Heart left ventricle (tissue), 16 donors: Measurements from ENCODE around the gene ZNF74. TPM values are rescaled to one million over a fixed set of nuclear protein-coding genes. Genes with fewer than 3 reads are reported as not detected.

Experiments used
- ATAC-seq, 4 donors: fragments of 200-7000 bp; cut with Tn5 transposase; one replicate each; pipeline ENCODE4 v1.9.1; 2020 to 2022; ENCODE audit warnings: moderate library complexity in 4 of 4, mild to moderate bottlenecking in 3 of 4, moderate number of reproducible peaks in 1 of 4
- DNase-seq, 5 donors: peaks; one replicate each; pipeline ENCODE4 v3.0.0-alpha.2; 2020
- H3K27ac ChIP-seq, 12 donors: fragments of 200-600 bp; sonication (generic) in 4 of 12; one replicate each; pipeline versions ENCODE4 v1.5.0 to v1.8.0; 2016 to 2022; ENCODE audit warnings: mild to moderate bottlenecking in 2 of 12
- H3K27me3 ChIP-seq, 9 donors: fragments of 200-600 bp; sonication (generic) in 2 of 9; one replicate each; pipeline versions ENCODE4 v1.5.1 to v1.8.0; 2016 to 2022; ENCODE audit warnings: mild to moderate bottlenecking in 3 of 9
- H3K36me3 ChIP-seq, 9 donors: fragments of 200-600 bp; sonication (generic) in 2 of 9; one replicate each; pipeline versions ENCODE4 v1.5.0 to v1.8.0; 2018 to 2022; ENCODE audit warnings: mild to moderate bottlenecking in 2 of 9
- H3K4me1 ChIP-seq, 12 donors: fragments of 200-600 bp; sonication (generic) in 4 of 12; one replicate each; pipeline versions ENCODE4 v1.5.0 to v1.8.0; 2016 to 2022; ENCODE audit warnings: mild to moderate bottlenecking in 3 of 12
- H3K4me3 ChIP-seq, 12 donors: fragments of 200-600 bp; sonication (generic) in 4 of 12; one replicate each; pipeline versions ENCODE4 v1.5.0 to v1.8.0; 2017 to 2022; ENCODE audit warnings: mild to moderate bottlenecking in 9 of 12, moderate library complexity in 4 of 12
- H3K9me3 ChIP-seq, 12 donors: fragments of 200-600 bp; sonication (generic) in 4 of 12; one replicate each; pipeline versions ENCODE4 v1.5.0 to v1.8.0; 2016 to 2022; ENCODE audit warnings: mild to moderate bottlenecking in 1 of 12
- CTCF ChIP-seq, 12 donors: fragments of 200-600 bp; sonication (generic) in 4 of 12; IDR thresholded peaks; one replicate each; pipeline versions ENCODE4 v1.5.0 to v1.8.0; 2018 to 2022; ENCODE audit warnings: antibody characterized with exemption in 12 of 12, mild to moderate bottlenecking in 5 of 12
- POLR2A ChIP-seq, 2 donors: fragments of 450-650 bp; IDR thresholded peaks; one replicate each; pipeline ENCODE4 v1.6.1; 2017; ENCODE audit warnings: antibody characterized with exemption in 2 of 2, mild to moderate bottlenecking in 2 of 2, moderate library complexity in 2 of 2
- WGBS, 4 donors: extraction: QIAGEN DNeasy Blood & Tissue Kit in 2 of 4; methylation state at CpG; one replicate each; pipeline versions ENCODE4 v1.1.5 to v1.1.7; 2013 to 2018; 5-methylcytosine and 5-hydroxymethylcytosine counted together
- intact Hi-C, 10 donors: fragments of 100-400 bp; cut with DNase I; formaldehyde crosslinking; loops; one replicate each; pipeline versions ENCODE4 v1.11.1 to v1.14.2; 2022
- polyA plus RNA-seq, 2 donors: library from polyadenylated mRNA; stranded (reverse); fragments of 200-250 nt; gene quantifications; one replicate each; pipeline ENCODE4 v1.2.3, GENCODE V29; 2013
- total RNA-seq, 9 donors: library from RNA; depleted of rRNA in 2 of 9; stranded (reverse); fragments of >200 nt in 2 of 9; fragmentation: NEBNext Ultra II Directional in 3 of 9; extraction: Animal tissue kit (Norgen Biotek cat#: 25700) in 3 of 9; gene quantifications; one replicate each; pipeline versions ENCODE4 v1.1.0 to v1.2.4, GENCODE V29; 2016 to 2023
- donor health status: ischemic (EF 13 %, LVEDD 7.1; RV severe dilation, severe dysfunction).
- donor health status: healthy with polysubstance abuse.
- donor health status: DM: no; HTN: yes; CAD: no.
- donor health status: DM: no; HTN: no; CAD: no.
- donor health status: ischemic (EF 25% LVEDD 6.9; RV normal size, moderate dysfunction).
- donor health status: ischemic (EF 25% LVEDD 5.7; RV mildly dilated, moderate dysfunction).
- donor health status: healthy.
- donor health status: DM: yes; HTN: yes; CAD: no.
- donor health status: ischemic (EF 35%, LVEDD 5.7; RV mildly dilated, moderate dysfunction).
- donor health status: nonischemic (EF 11% LVEDD 7.7; RV severe dilation, severe dysfunction).
- donor health status: DM: yes; HTN: yes; CAD: no.
- donor health status: PGD.
- donor health status: ischemic (EF 29% LVEDD 5.4; RV normal size, mild dysfunction).
- donor health status: nonischemic (EF 23%, LVEDD 6.1; RV moderate dilation, normal function).

ZNF74 gene
- total and polyA plus RNA-seq, 11 donors = 2.1 to 6.5 (median 4.4) TPM

- TF ChIP-seq POLR2A (IDR thresholded peaks at IDR 0.05) (no peak), CTCF (IDR thresholded peaks at IDR 0.05) (peak; percentile 79 to 98 (median 91))
- intact Hi-C loops = loop anchor here (1.0 to 2.0 kb wide), 2 partner anchors 37 to 38 kb away; no protein-coding TSS in a partner anchor
- peaks cover 0 to 50% (median 32%) of the 10 kb centered on the region in 9 donors for H3K36me3 ChIP-seq
These were observed 62.2 kb downstream of the ZNF74 start for GRCh38 chr22:20456064-20456721.

GRCh38 chr22:20456722-20457076, 62.7 kb downstream of the ZNF74 start:
- Histone ChIP-seq H3K4me1 (peaks cover 0 to 18% (median 0%) of the 10 kb centered on the region in 12 donors), H3K27me3 (no peaks in the 10 kb centered on the region), H3K27ac (no peak overlapping the region), H3K36me3 (peaks cover 0 to 47% (median 30%) of the 10 kb centered on the region in 9 donors), H3K4me3 (no peak overlapping the region), H3K9me3 (no peaks in the 10 kb centered on the region)
- ATAC-seq = peak in 1 of 4 donors; percentile 10
- intact Hi-C loops = loop anchor here (1.0 to 2.0 kb wide), 2 partner anchors 38 kb away; no protein-coding TSS in a partner anchor
- no peak for TF ChIP-seq POLR2A (IDR thresholded peaks at IDR 0.05)
- peak in 1 of 5 donors; percentile 21 for DNase-seq
- 94 to 97% (median 97%) methylated on average over 3 of the region's 3 CpGs for WGBS, 4 donors

More at GRCh38 chr22:20456064-20456721, 62.2 kb downstream of the ZNF74 start:
- H3K27me3 ChIP-seq = no peaks in the 10 kb centered on the region
- ATAC-seq (peak; percentile 69 to 92 (median 86)), DNase-seq (peak; percentile 76 to 88 (median 80))
- peaks cover 0 to 18% (median 0%) of the 10 kb centered on the region in 12 donors for H3K4me1 ChIP-seq
- no peaks in the 10 kb centered on the region for H3K9me3 ChIP-seq
- H3K4me3 ChIP-seq = no peak overlapping the region
- no peak overlapping the region for H3K27ac ChIP-seq
- WGBS, 4 donors = 14 to 28% (median 18%) methylated on average over 5 to 6 of the region's 6 CpGs

GRCh38 chr22:20457506-20458240, 63.7 kb downstream of the ZNF74 start:
- ATAC-seq = no peak
- intact Hi-C loops = loop anchor here in 2 of 10 donors (2.0 kb wide), 1 partner anchor 39 kb away; no protein-coding TSS in a partner anchor
- WGBS, 4 donors = 90 to 96% (median 93%) methylated on average over 3 to 15 of the region's 15 CpGs

More at GRCh38 chr22:20457506-20458240, 63.7 kb downstream of the ZNF74 start:
- Histone ChIP-seq H3K27me3 (no peaks in the 10 kb centered on the region), H3K27ac (no peak overlapping the region), H3K9me3 (no peaks in the 10 kb centered on the region), H3K4me3 (no peak overlapping the region), H3K4me1 (peaks cover 0 to 18% (median 0%) of the 10 kb centered on the region in 12 donors), H3K36me3 (peaks cover 0 to 43% (median 20%) of the 10 kb centered on the region in 9 donors)
- no peak for TF ChIP-seq CTCF (IDR thresholded peaks at IDR 0.05)
- TF ChIP-seq POLR2A (IDR thresholded peaks at IDR 0.05) = no peak
- DNase-seq = peak in 1 of 5 donors; percentile 54

Other genes with a start within 250 kb of the ZNF74 start
- 1 to 10 TPM in 1 of 9 donors, under 1 TPM in 4, not detected in 4; 0.17 to 1.0 (median 0.46) TPM for gene CCDC188, start 243.1 kb upstream of the ZNF74 start, total RNA-seq
- 1 to 10 TPM in 1 of 2 donors, under 1 TPM in 1; 0.50 to 1.0 TPM for gene CCDC188, start 243.1 kb upstream of the ZNF74 start, polyA plus RNA-seq
- 1 to 10 TPM in 7 of 9 donors, under 1 TPM in 2; 0.53 to 2.6 (median 1.4) TPM for gene RTN4R, start 125.8 kb upstream of the ZNF74 start, total RNA-seq
- 1 to 10 TPM; 1.3 to 1.8 TPM for gene RTN4R, start 125.8 kb upstream of the ZNF74 start, polyA plus RNA-seq
- gene DGCR6L, start 74.1 kb upstream of the ZNF74 start, total RNA-seq = 100 to 1,000 TPM in 1 of 9 donors, 10 to 100 TPM in 8; 31.8 to 101 (median 39.2) TPM
- gene DGCR6L, start 74.1 kb upstream of the ZNF74 start, polyA plus RNA-seq = 10 to 100 TPM; 48.4 to 83.7 TPM
- 10 to 100 TPM in 1 of 9 donors, 1 to 10 TPM in 8; 2.4 to 10.1 (median 3.1) TPM for gene SCARF2, start 43.7 kb downstream of the ZNF74 start, total RNA-seq
- 1 to 10 TPM; 1.5 to 2.7 TPM for gene SCARF2, start 43.7 kb downstream of the ZNF74 start, polyA plus RNA-seq
- gene KLHL22, start 101.6 kb downstream of the ZNF74 start, total RNA-seq = 10 to 100 TPM; 10.2 to 23.6 (median 17.1) TPM
- gene KLHL22, start 101.6 kb downstream of the ZNF74 start, polyA plus RNA-seq = 10 to 100 TPM; 11.3 to 14.3 TPM
- gene MED15, start 113.5 kb downstream of the ZNF74 start, total RNA-seq = 10 to 100 TPM; 27.9 to 78.3 (median 43.0) TPM
- gene MED15, start 113.5 kb downstream of the ZNF74 start, polyA plus RNA-seq = 10 to 100 TPM; 29.1 to 42.6 TPM